ENCODE results near the gene HS3ST5. TPM values are rescaled to one million over a fixed set of nuclear protein-coding genes. Genes with fewer than 3 reads are reported as not detected.

Gene HS3ST5
- total RNA-seq, 2 donors from 2014 or later, result not detected

GRCh38 chr6:114096561-114097172 is 246.2 kb downstream of the HS3ST5 start:
- Histone ChIP-seq H3K27me3 (replicated peaks; ENCODE audit: insufficient read depth) (no peaks in the 10 kb centered on the region), H3K4me1 (ENCODE audit: control insufficient read depth in 1 of 2, low read depth in 2 of 2) (no peaks in the 10 kb centered on the region), H3K27ac (no peak overlapping the region), H3K4me3 (no peak overlapping the region), H3K36me3 (no peaks in the 10 kb centered on the region), H3K9me3 (no peaks in the 10 kb centered on the region)
- peak; percentile 61 for TF ChIP-seq CTCF (IDR thresholded peaks at IDR 0.05)
- ATAC-seq (ENCODE audit: insufficient number of reproducible peaks, low FRiP score, low read depth), result no peak
- DNase-seq (ENCODE audit: low spot score), result no peak

GRCh38 chr6:114092943-114093342 is 249.9 kb downstream of the HS3ST5 start:
- no peak overlapping the region for H3K27ac ChIP-seq
- H3K27me3 ChIP-seq (replicated peaks; ENCODE audit: insufficient read depth), result no peaks in the 10 kb centered on the region
- H3K36me3 ChIP-seq, result no peaks in the 10 kb centered on the region
- H3K9me3 ChIP-seq, result no peaks in the 10 kb centered on the region
- H3K4me3 ChIP-seq, result no peak overlapping the region
- peaks cover 2 to 8% of the 10 kb centered on the region in 2 donors for H3K4me1 ChIP-seq (ENCODE audit: control insufficient read depth in 1 of 2, low read depth in 2 of 2)
- DNase-seq (ENCODE audit: low spot score) (no peak), ATAC-seq (ENCODE audit: insufficient number of reproducible peaks, low FRiP score, low read depth) (no peak)
- no peak for TF ChIP-seq CTCF (IDR thresholded peaks at IDR 0.05)

- peak overlapping the region; percentile 30 for H3K4me3 ChIP-seq
Observed at GRCh38 chr6:114090626-114091025, 252.2 kb downstream of the HS3ST5 start.

GRCh38 chr6:114087496-114087895 is 255.3 kb downstream of the HS3ST5 start:
- no peaks in the 10 kb centered on the region for H3K27me3 ChIP-seq (replicated peaks; ENCODE audit: insufficient read depth)
- no peaks in the 10 kb centered on the region for H3K36me3 ChIP-seq
- no peak for ATAC-seq (ENCODE audit: insufficient number of reproducible peaks, low FRiP score, low read depth)
- DNase-seq (ENCODE audit: low spot score), result no peak
- H3K27ac ChIP-seq, result no peak overlapping the region
- H3K9me3 ChIP-seq, result no peaks in the 10 kb centered on the region
- peaks cover 2 to 8% of the 10 kb centered on the region in 2 donors for H3K4me1 ChIP-seq (ENCODE audit: control insufficient read depth in 1 of 2, low read depth in 2 of 2)
- no peak overlapping the region for H3K4me3 ChIP-seq
- no peak for TF ChIP-seq CTCF (IDR thresholded peaks at IDR 0.05)

More at GRCh38 chr6:114090626-114091025, 252.2 kb downstream of the HS3ST5 start:
- no peaks in the 10 kb centered on the region for H3K36me3 ChIP-seq
- no peak overlapping the region for H3K27ac ChIP-seq
- ATAC-seq (ENCODE audit: insufficient number of reproducible peaks, low FRiP score, low read depth) (no peak), DNase-seq (ENCODE audit: low spot score) (no peak)
- no peak for TF ChIP-seq CTCF (IDR thresholded peaks at IDR 0.05)
- no peaks in the 10 kb centered on the region for H3K9me3 ChIP-seq
- peaks cover 2 to 8% of the 10 kb centered on the region in 2 donors for H3K4me1 ChIP-seq (ENCODE audit: control insufficient read depth in 1 of 2, low read depth in 2 of 2)
- H3K27me3 ChIP-seq (replicated peaks; ENCODE audit: insufficient read depth), result no peaks in the 10 kb centered on the region

GRCh38 chr6:114085211-114085610 is 257.6 kb downstream of the HS3ST5 start:
- H3K4me3 ChIP-seq, result no peak overlapping the region
- no peaks in the 10 kb centered on the region for H3K36me3 ChIP-seq
- H3K27me3 ChIP-seq (replicated peaks; ENCODE audit: insufficient read depth), result no peaks in the 10 kb centered on the region
- H3K9me3 ChIP-seq, result no peaks in the 10 kb centered on the region
- DNase-seq (ENCODE audit: low spot score), result no peak
- no peak for ATAC-seq (ENCODE audit: insufficient number of reproducible peaks, low FRiP score, low read depth)
- no peaks in the 10 kb centered on the region for H3K4me1 ChIP-seq (ENCODE audit: control insufficient read depth in 1 of 2, low read depth in 2 of 2)
- TF ChIP-seq CTCF (IDR thresholded peaks at IDR 0.05), result no peak
- H3K27ac ChIP-seq, result no peak overlapping the region

All from thoracic aorta (tissue), 2 donors.